Mesendoderm (in vitro differentiated cells): ENCODE measurements around the gene GFRA1.

ENCODE experiments used
- DNase-seq: peaks from one replicate; pipeline ENCODE4 v3.0.0; 2013
- H2AK5ac ChIP-seq: 2 replicates; pipeline ENCODE4 v1.6.1; 2013; ENCODE audit warnings: low read length, inconsistent platforms
- H2BK120ac ChIP-seq: 2 replicates; pipeline ENCODE4 v1.6.1; 2013; ENCODE audit warnings: low read depth, mild to moderate bottlenecking, low read length, moderate library complexity, mixed read lengths
- H2BK15ac ChIP-seq: replicated peaks from 2 replicates; pipeline ENCODE4 v1.6.1; 2013; ENCODE audit warnings: low read depth, mild to moderate bottlenecking, moderate library complexity
- H2BK5ac ChIP-seq: 2 replicates; pipeline ENCODE4 v1.6.1; 2013; ENCODE audit warnings: low read length, inconsistent platforms
- H3K18ac ChIP-seq: 2 replicates; pipeline ENCODE4 v1.6.1; 2013; ENCODE audit warnings: mild to moderate bottlenecking, low read length, mixed read lengths
- H3K23ac ChIP-seq: one replicate; pipeline ENCODE4 v1.6.1; 2013; ENCODE audit warnings: low read length
- H3K27ac ChIP-seq: 2 replicates; pipeline ENCODE4 v1.5.1; 2013; ENCODE audit warnings: low read depth, mild to moderate bottlenecking, inconsistent platforms, low read length, moderate library complexity
- H3K27me3 ChIP-seq: 2 replicates; pipeline ENCODE4 v1.6.1; 2013; ENCODE audit warnings: low read length, control low read depth, mild to moderate bottlenecking, inconsistent platforms; ENCODE audit not compliant: insufficient read depth, poor library complexity
- H3K36me3 ChIP-seq: 2 replicates; pipeline ENCODE4 v1.6.1; 2013; ENCODE audit warnings: low read length, inconsistent platforms; ENCODE audit not compliant: control insufficient read depth, insufficient read depth
- H3K4ac ChIP-seq: one replicate; pipeline ENCODE4 v1.6.1; 2013; ENCODE audit warnings: low read depth, mild to moderate bottlenecking, low read length, moderate library complexity
- H3K4me1 ChIP-seq: 2 replicates; pipeline ENCODE4 v1.6.1; 2013; ENCODE audit warnings: low read depth, low read length, inconsistent platforms; ENCODE audit not compliant: control insufficient read depth
- H3K4me2 ChIP-seq: 2 replicates; pipeline ENCODE4 v1.6.1; 2013; ENCODE audit warnings: low read length
- H3K4me3 ChIP-seq: 2 replicates; pipeline ENCODE4 v1.5.1; 2013; ENCODE audit warnings: mild to moderate bottlenecking, low read length
- H3K56ac ChIP-seq: one replicate; pipeline ENCODE4 v1.6.1; 2013; ENCODE audit warnings: low read length
- H3K79me1 ChIP-seq: 2 replicates; pipeline ENCODE4 v1.6.1; 2013; ENCODE audit warnings: low read length, inconsistent platforms
- H3K79me2 ChIP-seq: 2 replicates; pipeline ENCODE4 v1.6.1; 2013; ENCODE audit warnings: mild to moderate bottlenecking, low read length; ENCODE audit not compliant: control insufficient read depth, insufficient read depth
- H3K9ac ChIP-seq: 2 replicates; pipeline ENCODE4 v1.6.1; 2013; ENCODE audit warnings: low read length, inconsistent platforms
- H4K5ac ChIP-seq: one replicate; pipeline ENCODE4 v1.6.1; 2013; ENCODE audit warnings: low read length
- H4K8ac ChIP-seq: one replicate; pipeline ENCODE4 v1.6.1; 2013; ENCODE audit warnings: low read depth, mild to moderate bottlenecking, control low read depth, low read length, moderate library complexity
- WGBS: extraction: QIAGEN DNeasy Blood & Tissue Kit; methylation state at CpG from one replicate; pipeline ENCODE4 v1.1.7; 2013; ENCODE audit warnings: low lambda C conversion rate, missing lambda C conversion rate; ENCODE audit not compliant: insufficient coverage; ENCODE audit errors: extremely low coverage; 5-methylcytosine and 5-hydroxymethylcytosine counted together

Gene GFRA1

GRCh38 chr10:116259638-116260037 lies 13.4 kb downstream of the GFRA1 start:
- Histone ChIP-seq H3K23ac (no peak overlapping the region), H3K9ac (no peak overlapping the region), H2BK15ac (no peak overlapping the region), H3K36me3 (no peaks in the 10 kb centered on the region), H3K4ac (no peak overlapping the region), H3K4me2 (no peak overlapping the region), H2BK120ac (no peak overlapping the region), H3K79me1 (no peaks in the 10 kb centered on the region), H3K56ac (no peak overlapping the region), H3K27ac (no peak overlapping the region), H4K8ac (no peak overlapping the region), H3K79me2 (no peaks in the 10 kb centered on the region), H3K27me3 (no peaks in the 10 kb centered on the region), H3K4me1 (no peaks in the 10 kb centered on the region), H3K4me3 (no peak overlapping the region), H2AK5ac (no peak overlapping the region), H4K5ac (no peak overlapping the region), H2BK5ac (no peak overlapping the region), H3K18ac (no peak overlapping the region)
- no CpG with 5 or more reads among the region's 3 CpGs for WGBS
- DNase-seq = no peak

GRCh38 chr10:116257785-116258184 lies 15.2 kb downstream of the GFRA1 start:
- Histone ChIP-seq H3K27ac (no peak overlapping the region), H4K5ac (no peak overlapping the region), H3K56ac (no peak overlapping the region), H3K4ac (no peak overlapping the region), H4K8ac (no peak overlapping the region), H3K4me2 (no peak overlapping the region), H2AK5ac (no peak overlapping the region), H3K23ac (no peak overlapping the region), H3K79me1 (no peaks in the 10 kb centered on the region), H2BK15ac (no peak overlapping the region), H3K27me3 (no peaks in the 10 kb centered on the region), H3K9ac (no peak overlapping the region), H3K18ac (no peak overlapping the region), H3K36me3 (no peaks in the 10 kb centered on the region), H3K4me3 (no peak overlapping the region), H2BK120ac (no peak overlapping the region), H3K79me2 (no peaks in the 10 kb centered on the region), H3K4me1 (no peaks in the 10 kb centered on the region), H2BK5ac (no peak overlapping the region)
- no CpG with 5 or more reads among the region's 5 CpGs for WGBS
- no peak for DNase-seq

- Histone ChIP-seq H3K27ac (no peak overlapping the region), H4K8ac (no peak overlapping the region), H3K18ac (no peak overlapping the region), H2BK15ac (no peak overlapping the region), H2BK120ac (no peak overlapping the region), H3K27me3 (no peaks in the 10 kb centered on the region), H3K4ac (no peak overlapping the region), H3K79me1 (no peaks in the 10 kb centered on the region), H3K9ac (no peak overlapping the region), H3K79me2 (no peaks in the 10 kb centered on the region), H3K23ac (no peak overlapping the region), H3K4me3 (no peak overlapping the region), H2BK5ac (no peak overlapping the region), H2AK5ac (no peak overlapping the region), H3K36me3 (no peaks in the 10 kb centered on the region), H4K5ac (no peak overlapping the region), H3K4me2 (no peak overlapping the region), H3K56ac (no peak overlapping the region), H3K4me1 (no peaks in the 10 kb centered on the region)
- WGBS = no CpG with 5 or more reads among the region's 5 CpGs
- DNase-seq = no peak
Measured at GRCh38 chr10:116256752-116257259, 16.2 kb downstream of the GFRA1 start.

GRCh38 chr10:116255886-116256751 lies 16.9 kb downstream of the GFRA1 start:
- no CpG with 5 or more reads among the region's 12 CpGs for WGBS
- no peak overlapping the region for H3K9ac ChIP-seq
- no peak overlapping the region for H4K5ac ChIP-seq
- H2BK120ac ChIP-seq = no peak overlapping the region
- H3K4me3 ChIP-seq = no peak overlapping the region
- no peak overlapping the region for H2AK5ac ChIP-seq
- H3K56ac ChIP-seq = no peak overlapping the region
- H3K18ac ChIP-seq = no peak overlapping the region
- H3K4me2 ChIP-seq = no peak overlapping the region
- H3K79me2 ChIP-seq = no peaks in the 10 kb centered on the region
- H3K23ac ChIP-seq = no peak overlapping the region
- H3K79me1 ChIP-seq = no peaks in the 10 kb centered on the region
- H2BK5ac ChIP-seq = no peak overlapping the region
- no peaks in the 10 kb centered on the region for H3K36me3 ChIP-seq
- no peaks in the 10 kb centered on the region for H3K27me3 ChIP-seq
- H2BK15ac ChIP-seq = no peak overlapping the region
- H3K27ac ChIP-seq = no peak overlapping the region
- DNase-seq = no peak
- H4K8ac ChIP-seq = no peak overlapping the region
- H3K4ac ChIP-seq = no peak overlapping the region
- H3K4me1 ChIP-seq = no peaks in the 10 kb centered on the region

- no peak overlapping the region for H2BK120ac ChIP-seq
- no peak overlapping the region for H2BK15ac ChIP-seq
- H3K18ac ChIP-seq = no peak overlapping the region
- no peak overlapping the region for H4K8ac ChIP-seq
- H3K4me1 ChIP-seq = no peaks in the 10 kb centered on the region
- H3K4me3 ChIP-seq = no peak overlapping the region
- no peak overlapping the region for H3K4ac ChIP-seq
- no peaks in the 10 kb centered on the region for H3K27me3 ChIP-seq
- no peak overlapping the region for H3K27ac ChIP-seq
- H2AK5ac ChIP-seq = no peak overlapping the region
- H3K79me1 ChIP-seq = no peaks in the 10 kb centered on the region
- no peak overlapping the region for H4K5ac ChIP-seq
- no peaks in the 10 kb centered on the region for H3K79me2 ChIP-seq
- no peak overlapping the region for H3K9ac ChIP-seq
- no peak for DNase-seq
- no peak overlapping the region for H3K4me2 ChIP-seq
- H3K36me3 ChIP-seq = no peaks in the 10 kb centered on the region
- H3K23ac ChIP-seq = no peak overlapping the region
- no peak overlapping the region for H3K56ac ChIP-seq
- no peak overlapping the region for H2BK5ac ChIP-seq
- no CpG with 5 or more reads among the region's 7 CpGs for WGBS
Measured at GRCh38 chr10:116254422-116255155, 18.4 kb downstream of the GFRA1 start.
